ENCODE measurements around the gene SLC6A13.

- TF ChIP-seq CTCF (IDR thresholded peaks at IDR 0.05): no peak
- no peak for TF ChIP-seq POLR2A (IDR thresholded peaks at IDR 0.05)
- TF ChIP-seq POLR2AphosphoS5 (IDR thresholded peaks at IDR 0.05): no peak
- TF ChIP-seq EP300 (IDR thresholded peaks at IDR 0.05): no peak
Measured at GRCh38 chr12:234019-234418, 28.6 kb downstream of the SLC6A13 start.
